Measurements from ENCODE around the gene DPM1. TPM values are rescaled to one million over a fixed set of nuclear protein-coding genes. Genes with fewer than 3 reads are reported as not detected.

The DPM1 gene
- total RNA-seq, 2 donors from 2014 or later: 31.6 to 61.6 TPM

- intact Hi-C loops (cut with DNase I): no loop called here
- WGBS: 75% methylated on average over 8 of the region's 8 CpGs
- DNase-seq (ENCODE audit: low spot score): no peak
Observed at GRCh38 chr20:50969912-50970311, 11.6 kb upstream of the DPM1 start.

GRCh38 chr20:50969435-50969834 lies 11.1 kb upstream of the DPM1 start:
- TF ChIP-seq POLR2A (IDR thresholded peaks at IDR 0.05): no peak
- TF ChIP-seq POLR2AphosphoS5 (IDR thresholded peaks at IDR 0.05): no peak
- no peak for TF ChIP-seq CTCF (IDR thresholded peaks at IDR 0.05)
- WGBS: 88% methylated on average over 5 of the region's 5 CpGs
- Histone ChIP-seq H3K4me3 (no peak overlapping the region), H3K27me3 (replicated peaks; ENCODE audit: insufficient read depth) (no peaks in the 10 kb centered on the region), H3K9me3 (no peaks in the 10 kb centered on the region), H3K27ac (no peak overlapping the region), H3K4me1 (replicated peaks) (no peaks in the 10 kb centered on the region), H3K36me3 (no peaks in the 10 kb centered on the region)
- DNase-seq (ENCODE audit: low spot score): no peak
- intact Hi-C loops (cut with DNase I): no loop called here

More at GRCh38 chr20:50969912-50970311, 11.6 kb upstream of the DPM1 start:
- H3K27ac ChIP-seq: no peak overlapping the region
- no peaks in the 10 kb centered on the region for H3K27me3 ChIP-seq (replicated peaks; ENCODE audit: insufficient read depth)
- no peak for TF ChIP-seq POLR2AphosphoS5 (IDR thresholded peaks at IDR 0.05)
- TF ChIP-seq CTCF (IDR thresholded peaks at IDR 0.05): no peak
- no peak for TF ChIP-seq POLR2A (IDR thresholded peaks at IDR 0.05)
- no peaks in the 10 kb centered on the region for H3K36me3 ChIP-seq
- H3K4me1 ChIP-seq (replicated peaks): no peaks in the 10 kb centered on the region
- no peaks in the 10 kb centered on the region for H3K9me3 ChIP-seq
- H3K4me3 ChIP-seq: no peak overlapping the region

- Histone ChIP-seq H3K36me3 (no peaks in the 10 kb centered on the region), H3K4me3 (no peak overlapping the region), H3K27me3 (replicated peaks; ENCODE audit: insufficient read depth) (no peaks in the 10 kb centered on the region), H3K9me3 (no peaks in the 10 kb centered on the region), H3K4me1 (replicated peaks) (no peaks in the 10 kb centered on the region), H3K27ac (no peak overlapping the region)
- intact Hi-C loops (cut with DNase I): no loop called here
- TF ChIP-seq CTCF (IDR thresholded peaks at IDR 0.05) (no peak), POLR2AphosphoS5 (IDR thresholded peaks at IDR 0.05) (no peak), POLR2A (IDR thresholded peaks at IDR 0.05) (no peak)
- no peak for DNase-seq (ENCODE audit: low spot score)
- 77% methylated on average over 9 of the region's 9 CpGs for WGBS
Observed at GRCh38 chr20:50968289-50968688, 10.0 kb upstream of the DPM1 start.

- Histone ChIP-seq H3K4me3 (no peak overlapping the region), H3K27me3 (replicated peaks; ENCODE audit: insufficient read depth) (no peaks in the 10 kb centered on the region), H3K36me3 (no peaks in the 10 kb centered on the region), H3K4me1 (replicated peaks) (no peaks in the 10 kb centered on the region), H3K27ac (no peak overlapping the region), H3K9me3 (no peaks in the 10 kb centered on the region)
- intact Hi-C loops (cut with DNase I): no loop called here
- 24% methylated on average over 7 of the region's 7 CpGs for WGBS
- TF ChIP-seq POLR2AphosphoS5 (IDR thresholded peaks at IDR 0.05) (no peak), POLR2A (IDR thresholded peaks at IDR 0.05) (no peak), CTCF (IDR thresholded peaks at IDR 0.05) (no peak)
- DNase-seq (ENCODE audit: low spot score): no peak
Observed at GRCh38 chr20:50967586-50967985, 9.3 kb upstream of the DPM1 start.

- intact Hi-C loops (cut with DNase I): no loop called here
- no peaks in the 10 kb centered on the region for H3K36me3 ChIP-seq
- DNase-seq (ENCODE audit: low spot score): no peak
- no peaks in the 10 kb centered on the region for H3K27me3 ChIP-seq (replicated peaks; ENCODE audit: insufficient read depth)
- no peak overlapping the region for H3K27ac ChIP-seq
- 58% methylated on average over 25 of the region's 25 CpGs for WGBS
- H3K9me3 ChIP-seq: no peaks in the 10 kb centered on the region
- H3K4me1 ChIP-seq (replicated peaks): peaks cover 5% of the 10 kb centered on the region
- peak overlapping the region; percentile 71 to 89 for H3K4me3 ChIP-seq
- TF ChIP-seq POLR2A (IDR thresholded peaks at IDR 0.05) (no peak), POLR2AphosphoS5 (IDR thresholded peaks at IDR 0.05) (no peak), CTCF (IDR thresholded peaks at IDR 0.05) (no peak)
Observed at GRCh38 chr20:50959543-50960126, 1.3 kb upstream of the DPM1 start.
